GM12865 (cell line): ENCODE data around the gene PANX2.

Source experiments
- DNase-seq: peaks from one replicate; pipeline ENCODE4 v3.0.0; 2010; ENCODE audit warnings: low read depth
- H3K4me3 ChIP-seq: 2 replicates; pipeline ENCODE4 v1.5.1; 2011; ENCODE audit warnings: mild to moderate bottlenecking, low read depth, low read length, control low read depth
- TF ChIP-seq, protein P1 (sequence below): IDR thresholded peaks from 2 replicates; pipeline ENCODE4 v1.5.1; 2011; ENCODE audit warnings: low read length, control low read depth, low read depth, inconsistent platforms; ENCODE audit not compliant: insufficient read depth; ENCODE audit errors: missing control alignments

PANX2 gene

DNA sequence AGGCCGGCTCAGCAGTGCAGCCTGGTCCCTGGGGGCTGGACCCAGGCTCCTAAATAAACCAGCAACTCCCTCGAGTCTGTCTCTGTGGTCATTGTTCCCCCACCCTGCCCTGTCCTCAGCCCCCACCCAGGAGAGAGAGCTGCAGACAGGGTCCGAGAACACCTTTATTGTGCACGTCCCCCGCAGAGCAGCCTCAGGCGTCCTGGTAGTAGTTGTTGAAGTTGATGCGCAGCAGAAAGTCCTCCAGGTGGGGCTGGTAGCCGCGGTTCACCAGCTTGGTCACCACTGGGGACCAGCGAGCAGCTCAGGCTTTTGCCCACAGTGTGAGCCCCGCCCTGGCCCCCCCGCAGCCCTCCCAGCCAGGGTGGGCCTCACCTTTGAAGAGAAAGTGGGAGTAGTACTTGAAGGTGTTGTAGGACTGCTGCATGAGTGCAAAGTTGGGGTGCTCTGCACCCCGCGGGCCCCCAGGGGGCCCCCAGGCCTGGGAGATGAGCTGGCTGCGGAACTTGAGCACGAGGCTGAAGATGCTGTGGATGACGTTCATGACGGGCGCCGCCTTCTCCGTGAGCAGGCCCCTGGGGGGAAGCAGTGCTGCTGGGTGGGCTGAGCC, 47.1 kb downstream of the PANX2 start:
- TF ChIP-seq, protein P1, sequence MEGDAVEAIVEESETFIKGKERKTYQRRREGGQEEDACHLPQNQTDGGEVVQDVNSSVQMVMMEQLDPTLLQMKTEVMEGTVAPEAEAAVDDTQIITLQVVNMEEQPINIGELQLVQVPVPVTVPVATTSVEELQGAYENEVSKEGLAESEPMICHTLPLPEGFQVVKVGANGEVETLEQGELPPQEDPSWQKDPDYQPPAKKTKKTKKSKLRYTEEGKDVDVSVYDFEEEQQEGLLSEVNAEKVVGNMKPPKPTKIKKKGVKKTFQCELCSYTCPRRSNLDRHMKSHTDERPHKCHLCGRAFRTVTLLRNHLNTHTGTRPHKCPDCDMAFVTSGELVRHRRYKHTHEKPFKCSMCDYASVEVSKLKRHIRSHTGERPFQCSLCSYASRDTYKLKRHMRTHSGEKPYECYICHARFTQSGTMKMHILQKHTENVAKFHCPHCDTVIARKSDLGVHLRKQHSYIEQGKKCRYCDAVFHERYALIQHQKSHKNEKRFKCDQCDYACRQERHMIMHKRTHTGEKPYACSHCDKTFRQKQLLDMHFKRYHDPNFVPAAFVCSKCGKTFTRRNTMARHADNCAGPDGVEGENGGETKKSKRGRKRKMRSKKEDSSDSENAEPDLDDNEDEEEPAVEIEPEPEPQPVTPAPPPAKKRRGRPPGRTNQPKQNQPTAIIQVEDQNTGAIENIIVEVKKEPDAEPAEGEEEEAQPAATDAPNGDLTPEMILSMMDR = no peak
- no peak for DNase-seq
- no peak overlapping the region for H3K4me3 ChIP-seq

DNA sequence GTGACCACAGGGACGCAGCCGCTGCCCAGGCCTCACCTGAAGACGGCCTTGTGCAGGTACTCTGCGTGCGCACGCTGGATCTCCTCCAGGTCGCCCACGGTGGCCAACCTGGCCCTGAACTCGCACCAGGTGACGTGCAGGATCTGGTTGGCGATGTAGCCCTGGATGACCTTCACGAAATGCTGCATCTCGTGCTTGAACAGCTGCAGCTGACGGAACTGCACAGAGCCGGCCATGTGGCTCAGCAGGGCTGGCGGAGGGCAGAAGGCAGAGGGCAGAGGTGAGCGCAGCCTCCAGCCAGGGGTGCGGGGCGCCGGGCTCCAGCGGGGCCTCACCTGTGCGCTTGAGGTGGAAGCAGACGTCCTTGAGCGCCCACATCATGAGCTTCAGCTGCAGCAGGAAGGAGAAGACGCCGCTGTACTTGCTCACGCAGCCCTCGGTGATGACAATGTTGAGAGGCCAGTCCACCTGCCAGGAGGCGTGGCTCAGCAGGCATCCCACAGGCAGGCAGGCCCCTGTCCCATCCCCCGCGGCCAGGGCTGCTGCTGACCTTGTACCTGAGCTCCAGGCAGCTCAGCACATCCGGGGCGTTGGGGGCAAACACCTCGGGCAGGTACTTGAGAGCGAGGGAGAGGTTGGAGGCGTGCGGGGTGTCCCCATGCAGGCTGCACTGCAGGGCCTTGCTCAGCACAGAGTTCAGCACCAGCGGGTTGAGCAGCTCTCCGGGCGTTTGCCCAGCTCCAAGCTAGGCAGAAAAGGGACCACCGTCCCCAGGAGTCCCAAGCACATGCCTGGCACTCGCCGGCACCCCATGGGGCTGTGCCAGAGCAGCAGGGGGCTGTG, 47.8 kb downstream of the PANX2 start:
- TF ChIP-seq, protein P1 = no peak
- H3K4me3 ChIP-seq = no peak overlapping the region
- DNase-seq = no peak

DNA sequence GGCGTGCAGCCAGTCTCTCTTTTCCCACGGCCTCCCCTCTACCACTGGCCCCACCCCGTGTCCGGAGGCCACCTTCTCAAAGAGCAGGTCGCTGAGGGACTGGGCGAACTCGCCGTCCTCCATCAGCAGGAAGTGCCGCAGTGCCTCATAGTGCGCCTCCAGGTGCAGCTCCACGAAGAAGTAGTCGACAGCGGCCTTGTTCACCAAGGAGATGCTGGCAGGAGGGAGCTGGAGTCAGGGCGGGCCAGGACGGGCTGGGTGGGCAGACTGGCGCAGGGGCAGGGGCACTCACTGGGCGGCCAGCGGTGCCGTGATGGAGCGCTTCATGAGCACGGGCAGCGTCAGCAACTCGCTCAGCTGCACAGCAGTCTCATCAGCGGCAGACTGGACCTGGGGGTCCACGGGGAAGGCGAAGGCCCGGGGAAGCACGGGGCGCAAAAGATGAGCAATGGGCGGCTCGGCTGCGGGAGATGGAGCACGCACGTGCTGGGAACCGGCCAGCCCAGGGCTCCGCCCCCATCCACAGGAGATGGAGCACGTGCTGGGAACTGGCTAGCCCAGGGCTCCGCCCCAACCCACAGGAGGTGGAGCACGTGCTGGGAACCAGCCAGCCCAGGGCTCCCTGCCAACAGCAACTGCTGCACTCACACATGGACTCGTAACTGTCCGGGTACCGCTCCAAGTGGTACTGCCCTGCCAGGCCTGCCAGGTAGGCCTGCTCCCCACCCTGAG, 48.6 kb downstream of the PANX2 start:
- TF ChIP-seq, protein P1 = no peak
- no peak for DNase-seq

DNA sequence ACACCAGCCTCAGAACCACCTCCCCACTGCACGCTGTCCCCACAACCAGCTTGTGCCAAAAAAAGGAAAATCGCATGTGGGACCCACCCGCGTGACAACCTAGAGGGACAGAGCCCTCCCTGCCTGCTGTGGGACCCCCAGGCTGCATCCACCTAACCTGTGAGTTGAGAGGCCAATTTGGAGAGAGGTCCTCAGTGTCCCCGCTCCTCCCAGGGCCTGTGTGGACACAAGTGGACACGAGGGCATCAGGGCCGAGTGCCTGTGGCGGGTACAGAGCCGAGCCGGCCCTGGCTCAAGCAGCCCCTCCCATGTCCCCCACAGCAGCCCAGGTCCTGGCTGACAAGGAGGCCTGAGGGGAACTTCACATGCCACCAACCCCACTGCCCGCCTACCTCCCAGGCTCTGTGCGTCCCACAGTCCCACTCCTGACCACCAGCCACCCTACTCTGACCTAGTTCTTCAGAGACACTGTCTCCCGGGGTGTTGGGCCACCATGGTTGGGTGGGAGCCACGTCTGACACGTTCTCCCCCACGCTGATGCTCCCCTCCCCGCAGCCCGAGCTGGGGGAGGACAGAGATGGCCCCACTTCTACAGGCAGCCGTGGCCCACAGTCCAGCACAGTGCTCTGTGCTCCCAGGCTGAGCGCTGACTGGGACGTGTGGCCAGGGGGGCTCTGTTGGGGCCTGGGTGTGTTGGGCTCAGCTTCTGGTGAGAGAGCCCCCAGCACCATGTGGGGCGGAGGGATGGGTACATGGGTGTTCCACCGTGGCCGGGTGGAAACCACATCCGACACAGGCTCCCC, 49.5 kb downstream of the PANX2 start:
- H3K4me3 ChIP-seq = no peak overlapping the region
- DNase-seq = no peak
- TF ChIP-seq, protein P1 = no peak

More for the DNA sequence above, 48.6 kb downstream of the PANX2 start:
- H3K4me3 ChIP-seq = no peak overlapping the region

DNA sequence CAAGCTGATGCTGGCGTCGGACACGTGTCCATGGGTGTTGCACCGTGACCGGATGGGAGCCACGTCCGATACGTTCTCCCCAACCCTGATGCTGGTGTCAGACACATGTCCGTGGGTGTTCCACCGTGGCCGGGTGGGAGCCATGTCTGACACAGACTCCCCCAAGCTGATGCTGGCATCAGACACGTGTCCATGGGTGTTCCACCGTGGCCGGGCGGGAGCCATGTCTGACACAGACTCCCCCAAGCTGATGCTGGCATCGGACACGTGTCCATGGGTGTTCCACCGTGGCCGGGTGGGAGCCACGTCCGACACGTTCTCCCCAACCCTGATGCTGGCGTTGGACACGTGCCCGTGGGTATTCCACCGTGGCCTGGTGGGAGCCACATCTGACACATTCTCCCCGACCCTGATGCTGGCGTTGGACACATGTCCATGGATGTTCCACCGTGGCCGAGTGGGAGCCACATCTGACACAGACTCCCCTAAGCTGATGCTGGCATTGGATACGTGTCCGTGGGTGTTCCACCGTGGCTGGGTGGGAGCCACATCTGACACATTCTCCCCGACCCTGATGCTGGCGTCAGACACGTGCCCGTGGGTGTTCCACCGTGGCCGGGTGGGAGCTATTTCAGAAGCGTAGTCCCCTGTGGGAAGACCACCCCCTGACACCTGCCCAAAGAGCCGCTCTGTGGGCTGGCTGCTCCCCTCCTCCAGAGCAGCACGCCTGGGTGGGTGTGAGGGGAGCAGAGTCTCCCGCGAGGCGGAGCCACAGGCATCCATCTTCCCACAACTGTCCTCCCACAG, 50.3 kb downstream of the PANX2 start:
- DNase-seq = no peak
- TF ChIP-seq, protein P1 = no peak
- H3K4me3 ChIP-seq = no peak overlapping the region
